ENCODE measurements around the gene ARHGEF2.
"Not testable (repeated sequence)": the region's sequence is repeated elsewhere in the genome, so short reads cannot be mapped to it uniquely, and the experiment has no call there.

ARHGEF2 gene

DNA sequence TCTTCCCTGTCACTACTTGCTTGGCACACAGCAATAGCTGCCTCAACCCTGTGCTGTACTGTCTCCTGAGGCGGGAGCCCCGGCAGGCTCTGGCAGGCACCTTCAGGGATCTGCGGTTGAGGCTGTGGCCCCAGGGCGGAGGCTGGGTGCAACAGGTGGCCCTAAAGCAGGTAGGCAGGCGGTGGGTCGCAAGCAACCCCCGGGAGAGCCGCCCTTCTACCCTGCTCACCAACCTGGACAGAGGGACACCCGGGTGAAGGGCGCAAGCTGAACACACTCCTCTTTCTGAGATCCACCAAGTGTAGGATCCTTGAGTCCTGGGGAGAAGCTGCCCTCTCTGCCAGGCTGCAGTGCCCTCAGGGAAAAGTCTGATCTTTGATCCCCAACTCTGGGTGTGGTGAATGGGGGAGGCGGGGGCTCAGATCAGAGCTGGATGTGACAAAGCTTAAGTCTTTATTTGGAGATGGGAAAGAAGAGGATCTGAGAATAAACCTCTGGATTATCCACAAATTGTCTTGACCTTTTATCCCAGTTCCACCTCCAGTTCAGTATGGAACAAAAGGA is 35.7 kb downstream of the ARHGEF2 start:
- DNase-seq (ENCODE audit: low read depth in 2 of 2), result no peak

DNA sequence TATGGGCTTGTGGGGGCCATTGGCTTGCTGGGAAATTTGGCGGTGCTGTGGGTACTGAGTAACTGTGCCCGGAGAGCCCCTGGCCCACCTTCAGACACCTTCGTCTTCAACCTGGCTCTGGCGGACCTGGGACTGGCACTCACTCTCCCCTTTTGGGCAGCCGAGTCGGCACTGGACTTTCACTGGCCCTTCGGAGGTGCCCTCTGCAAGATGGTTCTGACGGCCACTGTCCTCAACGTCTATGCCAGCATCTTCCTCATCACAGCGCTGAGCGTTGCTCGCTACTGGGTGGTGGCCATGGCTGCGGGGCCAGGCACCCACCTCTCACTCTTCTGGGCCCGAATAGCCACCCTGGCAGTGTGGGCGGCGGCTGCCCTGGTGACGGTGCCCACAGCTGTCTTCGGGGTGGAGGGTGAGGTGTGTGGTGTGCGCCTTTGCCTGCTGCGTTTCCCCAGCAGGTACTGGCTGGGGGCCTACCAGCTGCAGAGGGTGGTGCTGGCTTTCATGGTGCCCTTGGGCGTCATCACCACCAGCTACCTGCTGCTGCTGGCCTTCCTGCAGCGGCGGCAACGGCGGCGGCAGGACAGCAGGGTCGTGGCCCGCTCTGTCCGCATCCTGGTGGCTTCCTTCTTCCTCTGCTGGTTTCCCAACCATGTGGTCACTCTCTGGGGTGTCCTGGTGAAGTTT is 36.4 kb downstream of the ARHGEF2 start:
- DNase-seq (ENCODE audit: low read depth in 2 of 2), result no peak

DNA sequence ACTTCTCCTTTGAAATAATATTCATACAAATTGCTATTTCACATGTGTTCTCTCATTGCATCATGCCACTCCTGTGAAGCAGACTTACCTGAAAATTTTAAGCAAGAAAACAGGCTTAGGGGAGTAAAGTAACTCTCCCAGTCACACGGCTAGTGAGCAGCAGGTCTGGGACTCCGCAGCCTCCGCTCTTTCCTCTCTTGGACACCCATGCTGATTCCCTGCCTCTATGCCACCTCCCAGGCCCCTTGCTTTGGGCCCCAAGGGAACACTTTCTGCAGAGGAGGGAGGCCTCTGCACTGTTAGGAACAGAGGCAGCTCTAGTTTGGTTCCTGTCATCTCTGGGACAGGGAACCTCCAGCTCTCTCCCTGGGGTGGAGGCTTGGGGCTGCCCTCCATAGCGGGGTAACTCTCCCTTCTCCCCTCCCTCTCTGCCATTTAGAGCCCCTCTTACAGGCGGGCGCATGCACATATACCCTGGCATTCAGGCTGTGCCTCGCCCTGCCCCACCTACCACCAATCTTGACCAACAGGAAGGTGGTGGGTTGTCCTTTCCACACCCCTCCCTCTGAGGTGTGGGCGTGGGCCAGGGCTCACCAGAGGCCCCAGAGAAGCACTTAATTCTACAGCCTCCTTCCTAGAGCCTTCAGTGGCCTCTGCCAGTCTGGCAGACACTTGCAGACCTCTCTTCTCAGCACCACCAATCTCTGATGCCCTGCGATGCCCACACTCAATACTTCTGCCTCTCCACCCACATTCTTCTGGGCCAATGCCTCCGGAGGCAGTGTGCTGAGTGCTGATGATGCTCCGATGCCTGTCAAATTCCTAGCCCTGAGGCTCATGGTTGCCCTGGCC is 37.1 kb downstream of the ARHGEF2 start, which contains the start of gene RXFP4:
RXFP4 (plus strand) TSS at position 646 of the 852 bp plus-strand sequence; CDS start at position 718, 72 bp downstream.
- DNase-seq (ENCODE audit: low read depth in 2 of 2), result no peak

DNA sequence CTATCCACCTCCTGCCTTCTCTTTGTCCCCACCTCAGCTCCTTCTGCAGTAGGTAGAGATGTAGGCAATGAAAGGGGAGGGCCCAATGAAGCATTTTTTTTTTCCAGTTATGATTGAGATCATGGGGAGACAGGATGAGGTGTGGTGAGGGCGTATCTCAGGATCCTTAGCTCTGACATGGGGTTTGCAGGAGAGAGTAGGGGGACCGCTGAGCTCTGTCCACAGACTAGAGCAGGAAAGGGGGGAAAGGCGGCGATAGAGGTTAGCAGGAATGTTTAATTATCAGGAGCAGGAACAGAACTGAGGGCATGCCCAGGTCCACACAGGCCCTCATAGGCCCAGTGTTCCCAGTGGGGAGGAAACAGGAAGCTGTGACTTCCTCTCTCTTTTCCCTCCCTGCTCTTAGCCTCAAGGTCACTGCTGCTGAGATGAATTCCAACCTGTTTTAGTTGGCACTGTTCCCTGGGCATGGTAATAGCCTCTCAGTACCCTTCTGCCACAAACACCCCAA is 37.8 kb downstream of the ARHGEF2 start:
- no peak for DNase-seq (ENCODE audit: low read depth in 2 of 2)

DNA sequence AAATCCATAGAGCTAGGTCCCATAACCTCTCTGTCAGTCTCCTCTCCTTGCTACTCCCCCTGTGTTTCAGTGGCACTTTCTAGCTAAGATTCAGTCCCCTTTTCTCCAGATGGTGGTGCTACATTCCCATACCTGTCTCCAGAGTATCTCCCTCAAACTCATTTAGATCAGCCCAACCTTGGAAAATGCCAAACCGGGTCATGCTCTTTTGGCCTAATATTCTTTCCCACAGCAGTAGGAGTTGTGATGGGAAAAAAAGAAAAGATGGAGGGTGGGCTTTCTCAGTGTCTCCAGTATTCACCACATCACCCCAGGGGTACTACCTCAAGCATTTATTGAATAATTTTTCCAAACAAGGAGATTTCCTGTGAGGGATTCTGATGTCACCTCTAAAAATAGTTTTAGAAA is 40.1 kb downstream of the ARHGEF2 start:
- peak in 1 of 2 donors; percentile 26 for DNase-seq (ENCODE audit: low read depth in 2 of 2)

DNA sequence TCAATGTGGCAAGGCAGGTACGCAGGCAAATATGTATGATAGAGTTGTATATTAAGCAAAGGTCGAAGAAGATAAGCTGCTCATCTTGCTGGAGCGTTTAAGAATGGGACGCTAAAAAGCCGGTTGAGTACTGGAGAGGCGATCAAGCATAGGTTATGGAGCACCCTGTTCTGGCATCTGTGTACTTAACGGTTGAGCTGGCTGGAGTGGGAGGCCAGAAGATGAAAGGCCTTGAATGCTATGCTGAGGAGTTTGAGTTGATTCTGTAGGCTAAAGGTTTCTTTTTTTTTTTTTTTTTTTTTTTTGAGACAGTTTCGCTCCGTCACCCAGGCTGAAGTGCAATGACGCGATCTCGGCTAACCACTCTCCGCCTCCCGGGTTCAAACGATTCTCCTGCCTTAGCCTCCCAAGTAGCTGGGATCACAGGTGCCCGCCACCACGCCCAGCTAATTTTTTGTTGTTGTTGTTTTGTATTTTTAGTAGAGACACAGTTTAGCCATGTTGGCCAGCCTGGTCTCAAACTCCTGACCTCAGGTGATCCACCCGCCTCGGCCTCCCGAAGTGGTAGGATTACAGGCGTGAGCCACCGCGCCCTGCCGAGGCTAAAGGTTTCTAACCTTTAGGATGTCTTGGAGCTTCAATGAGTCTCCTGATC is 43.3 kb downstream of the ARHGEF2 start:
- DNase-seq (ENCODE audit: low read depth in 2 of 2), result no peak

DNA sequence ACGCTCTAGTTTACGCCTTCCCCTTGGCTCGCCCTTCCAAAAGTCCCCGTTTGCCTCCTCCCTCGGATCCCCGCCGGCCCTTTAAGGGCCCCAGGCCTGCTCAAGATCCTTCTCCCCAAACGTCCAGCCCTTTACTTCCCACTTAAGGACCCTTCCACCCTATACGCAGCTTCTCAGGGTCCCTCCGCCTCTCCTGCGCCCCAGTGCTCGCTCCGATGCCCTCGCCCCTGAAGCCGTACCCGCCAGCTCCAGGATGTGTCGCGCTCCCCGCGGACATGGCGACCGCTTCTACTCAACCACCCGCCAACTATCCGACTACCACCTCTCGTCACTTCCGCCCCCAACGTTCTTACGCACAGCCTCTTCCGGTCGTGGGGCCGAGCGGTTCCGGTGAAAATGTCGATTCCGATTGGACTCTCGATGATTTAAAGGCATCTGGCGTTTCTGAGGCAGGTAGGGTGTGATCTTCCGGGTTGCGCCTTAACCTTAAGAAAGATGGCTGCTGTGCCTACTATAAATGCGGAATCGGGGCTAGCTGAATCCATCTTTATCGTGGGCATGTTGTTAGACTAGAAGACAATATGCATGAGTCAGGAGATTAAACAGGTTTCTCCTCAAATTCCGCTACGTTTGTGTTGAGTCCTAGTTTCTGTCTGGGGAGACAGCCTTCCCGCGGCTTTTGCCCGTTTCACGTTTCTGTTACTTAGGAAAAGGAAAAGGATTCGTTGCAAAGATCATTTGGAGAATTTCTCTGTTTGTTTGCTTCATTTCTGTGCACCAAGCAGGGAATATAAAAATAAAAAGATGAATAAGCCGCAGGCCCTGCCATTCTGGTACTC is 44.0 kb downstream of the ARHGEF2 start, which contains the start of gene KHDC4:
KHDC4 (minus strand) TSS at position 317 of the 839 bp plus-strand sequence; CDS start at position 277, 40 bp downstream.
- DNase-seq (ENCODE audit: low read depth in 2 of 2), result peak; percentile 83 to 86

DNA sequence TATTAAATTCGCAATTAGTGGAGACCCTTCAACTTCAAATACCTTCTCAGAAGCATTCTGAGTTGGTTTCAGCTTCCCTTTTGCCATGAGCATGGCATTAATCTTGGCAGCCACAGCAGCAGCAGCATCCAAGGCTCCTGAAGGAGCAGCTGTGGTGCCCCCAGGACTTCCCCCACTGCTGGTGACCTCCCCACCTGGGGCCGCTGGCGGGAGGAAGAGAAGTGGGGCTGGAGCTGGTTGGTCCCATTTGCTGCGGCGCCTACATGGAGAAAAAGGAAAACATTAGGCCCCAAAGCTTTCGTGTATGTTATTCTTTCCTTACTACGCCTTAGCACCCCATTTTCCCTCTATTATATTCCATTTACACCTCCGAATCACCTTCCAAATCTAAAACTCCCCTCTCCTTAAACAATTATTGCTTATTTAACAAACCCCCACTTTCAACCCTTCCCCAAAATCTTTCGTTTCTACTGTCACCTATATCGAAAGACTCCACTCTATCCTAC is 44.7 kb downstream of the ARHGEF2 start:
- no peak for DNase-seq (ENCODE audit: low read depth in 2 of 2)

DNA sequence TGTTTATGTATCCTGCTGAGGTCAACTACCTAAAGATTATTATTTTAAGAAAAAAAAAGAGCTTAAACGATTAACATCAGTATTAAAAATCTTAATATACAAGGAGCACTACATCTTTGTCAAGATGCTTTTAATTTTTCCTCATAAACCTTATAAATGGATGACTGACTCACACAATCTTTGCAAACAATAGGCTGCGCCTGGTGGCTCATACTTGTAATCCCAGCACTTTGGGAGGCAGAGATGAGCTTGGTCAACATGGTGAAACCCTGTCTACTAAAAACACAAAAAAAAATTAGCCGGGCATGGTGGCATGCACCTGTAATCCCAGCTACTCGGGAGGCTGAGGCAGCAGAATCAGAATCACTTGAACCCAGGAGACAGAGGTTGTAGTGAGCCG is 45.9 kb downstream of the ARHGEF2 start:
- DNase-seq (ENCODE audit: low read depth in 2 of 2), result no peak

DNA sequence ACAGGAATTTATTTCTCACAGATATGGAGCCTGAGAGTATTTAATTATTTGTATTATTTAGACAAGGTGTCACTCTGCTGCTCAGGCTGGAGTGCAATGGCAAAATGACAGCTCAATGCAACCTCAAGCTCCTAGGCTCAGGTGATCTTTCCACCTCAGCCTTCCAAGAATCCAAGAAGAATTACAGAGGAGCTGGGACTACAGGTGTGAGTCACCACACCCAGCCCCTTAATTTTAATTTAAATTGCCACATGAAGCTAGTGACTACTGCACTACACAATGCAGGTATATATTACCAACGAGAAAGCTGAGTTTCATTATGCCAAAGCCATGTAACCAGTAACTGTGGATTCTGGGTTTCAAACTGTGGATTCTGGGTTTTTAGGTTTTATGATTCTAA is 46.3 kb downstream of the ARHGEF2 start:
- DNase-seq (ENCODE audit: low read depth in 2 of 2), result no peak

DNA sequence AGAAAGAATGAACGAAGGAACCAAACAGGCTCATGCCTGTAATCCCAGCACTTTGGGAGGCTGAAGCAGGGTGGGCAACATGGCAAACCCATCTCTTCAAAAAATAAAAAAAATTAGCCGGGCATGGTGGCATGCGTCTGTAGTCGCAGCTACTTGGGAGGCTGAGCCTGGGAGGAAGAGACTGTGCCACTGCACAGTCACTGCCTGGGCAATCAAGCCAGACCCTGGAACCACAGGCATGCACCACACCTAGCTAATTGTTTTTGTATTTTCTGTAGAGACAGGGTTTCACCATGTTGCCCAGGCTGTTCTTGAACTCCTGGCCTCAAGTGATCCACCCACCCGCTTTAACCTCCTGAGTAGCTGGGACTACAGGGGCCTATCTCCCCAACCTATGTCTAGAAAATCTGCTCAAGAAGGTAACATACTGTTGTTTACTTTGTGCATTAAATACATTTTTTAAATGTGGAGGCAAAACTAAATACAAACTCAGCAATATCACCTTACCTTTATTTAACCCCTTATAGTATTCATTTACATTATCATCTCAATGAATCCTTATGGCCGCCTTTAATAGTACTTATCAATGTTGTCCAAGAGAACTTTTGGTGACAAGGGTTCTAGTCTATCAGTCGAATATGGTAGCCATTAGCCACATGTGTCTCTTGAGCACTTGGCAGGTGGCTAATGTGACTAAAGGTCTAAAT is 46.9 kb downstream of the ARHGEF2 start:
- no peak for DNase-seq (ENCODE audit: low read depth in 2 of 2)

DNA sequence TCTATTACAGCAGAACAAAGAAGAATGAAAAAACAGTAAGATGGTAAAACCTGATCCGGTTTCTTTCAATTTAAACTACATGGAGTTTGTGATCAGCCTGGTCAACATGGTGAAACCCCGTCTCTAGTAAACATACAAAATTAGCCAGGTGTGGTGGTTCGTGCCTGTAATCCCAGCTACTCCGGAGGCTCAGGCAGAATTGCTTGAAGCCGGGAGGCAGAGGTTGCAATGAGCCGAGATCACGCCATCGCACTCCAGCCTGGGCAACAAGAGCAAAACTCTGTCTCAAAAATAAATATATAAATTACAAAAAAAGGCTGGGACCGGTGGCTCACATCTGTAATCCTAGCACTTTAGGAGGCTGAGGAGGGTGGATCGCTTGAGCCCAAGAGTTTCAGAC is 47.6 kb downstream of the ARHGEF2 start:
- DNase-seq (ENCODE audit: low read depth in 2 of 2), result not testable (repeated sequence)

DNA sequence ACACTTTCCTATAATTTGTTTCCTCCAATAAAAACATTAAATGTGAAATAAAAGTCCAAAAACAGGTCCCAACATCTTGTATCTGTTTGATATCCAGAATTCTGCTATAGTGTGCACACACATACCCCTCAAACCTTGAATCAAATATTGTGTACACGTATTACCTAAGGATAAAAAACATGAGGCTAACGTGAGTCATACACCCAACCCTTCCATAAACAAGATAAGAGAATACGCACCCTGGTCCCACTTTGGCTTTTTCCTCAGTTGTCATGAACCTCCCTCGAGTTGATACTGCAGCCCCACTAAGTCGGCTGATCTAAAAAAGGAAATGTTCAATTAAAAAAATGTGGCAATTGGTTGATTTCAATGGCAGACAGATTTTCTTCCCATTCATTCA is 49.3 kb downstream of the ARHGEF2 start:
- no peak for DNase-seq (ENCODE audit: low read depth in 2 of 2)

DNA sequence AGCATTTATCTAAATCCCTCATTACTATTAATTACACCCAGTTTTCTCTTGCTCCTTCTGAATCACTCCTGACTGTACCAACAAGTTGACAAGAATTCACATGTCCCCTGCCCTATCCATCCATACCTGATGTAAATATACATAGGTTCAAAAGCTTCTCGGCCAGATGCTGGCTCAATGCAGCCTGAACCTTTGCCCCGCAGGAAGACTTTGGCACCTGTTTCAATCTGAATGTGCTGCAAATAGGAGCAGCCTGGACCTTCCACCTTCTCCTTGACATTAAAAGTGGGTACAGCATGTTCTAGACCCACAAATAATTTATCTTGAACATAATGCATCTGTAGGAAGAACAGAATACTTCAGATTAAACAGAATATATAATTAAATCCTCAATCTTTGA is 52.8 kb downstream of the ARHGEF2 start:
- no peak for DNase-seq (ENCODE audit: low read depth in 2 of 2)

DNA sequence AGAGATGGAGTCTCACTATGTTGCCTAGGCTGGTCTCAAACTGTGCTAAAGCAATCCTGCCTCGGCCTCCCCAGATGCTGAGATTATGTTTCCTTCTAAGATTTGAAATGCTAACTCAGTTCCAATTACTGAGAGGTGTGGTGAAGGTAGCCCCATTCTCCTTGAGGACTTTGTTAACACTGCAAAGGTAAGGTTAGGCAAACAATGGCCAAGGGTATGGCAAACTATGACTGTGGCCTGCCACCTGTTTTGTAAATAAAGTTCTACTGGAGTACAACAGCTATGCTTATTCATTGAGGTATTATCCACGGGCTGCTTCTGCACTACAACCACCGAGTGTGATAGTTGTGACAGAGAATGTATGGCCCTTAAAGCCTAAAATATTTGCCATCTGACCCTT is 57.6 kb downstream of the ARHGEF2 start:
- no peak for DNase-seq (ENCODE audit: low read depth in 2 of 2)

DNA sequence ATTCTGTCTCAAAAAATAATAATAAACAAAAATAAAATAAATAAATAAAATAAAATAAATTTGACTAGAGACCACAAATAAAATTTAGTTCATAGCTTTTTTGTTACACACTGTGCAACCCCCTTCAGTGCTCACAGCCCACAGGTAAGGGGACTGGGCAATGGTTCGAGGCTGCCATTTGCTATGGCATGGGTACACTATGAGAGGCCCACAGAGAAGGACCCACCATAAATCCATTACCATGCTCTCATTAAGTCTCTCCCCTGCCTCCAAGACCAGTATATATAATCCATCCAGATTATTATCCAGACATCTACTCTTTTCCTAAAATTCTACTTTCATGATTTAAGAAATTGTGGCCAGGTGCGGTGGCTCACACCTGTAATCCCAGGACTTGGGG is 58.5 kb downstream of the ARHGEF2 start:
- no peak for DNase-seq (ENCODE audit: low read depth in 2 of 2)

DNA sequence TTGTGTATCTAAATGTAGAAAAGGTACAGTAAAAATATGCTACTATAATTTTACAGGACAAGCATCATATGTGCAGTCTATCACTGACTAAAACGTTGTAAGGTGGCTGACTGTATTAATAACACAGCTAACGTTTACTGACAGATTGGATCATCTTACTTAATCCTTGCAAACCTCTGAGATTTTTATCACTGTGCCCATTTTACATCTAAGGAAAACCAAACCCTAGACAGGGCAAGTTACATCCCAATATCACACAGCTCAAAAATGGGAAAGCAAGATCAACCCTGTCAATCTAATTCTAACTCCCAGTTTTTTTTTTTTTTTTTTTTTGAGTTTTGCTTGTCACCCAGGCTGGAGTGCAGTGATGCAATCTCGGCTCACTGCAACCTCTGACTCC is 59.7 kb downstream of the ARHGEF2 start:
- DNase-seq (ENCODE audit: low read depth in 2 of 2), result no peak

DNA sequence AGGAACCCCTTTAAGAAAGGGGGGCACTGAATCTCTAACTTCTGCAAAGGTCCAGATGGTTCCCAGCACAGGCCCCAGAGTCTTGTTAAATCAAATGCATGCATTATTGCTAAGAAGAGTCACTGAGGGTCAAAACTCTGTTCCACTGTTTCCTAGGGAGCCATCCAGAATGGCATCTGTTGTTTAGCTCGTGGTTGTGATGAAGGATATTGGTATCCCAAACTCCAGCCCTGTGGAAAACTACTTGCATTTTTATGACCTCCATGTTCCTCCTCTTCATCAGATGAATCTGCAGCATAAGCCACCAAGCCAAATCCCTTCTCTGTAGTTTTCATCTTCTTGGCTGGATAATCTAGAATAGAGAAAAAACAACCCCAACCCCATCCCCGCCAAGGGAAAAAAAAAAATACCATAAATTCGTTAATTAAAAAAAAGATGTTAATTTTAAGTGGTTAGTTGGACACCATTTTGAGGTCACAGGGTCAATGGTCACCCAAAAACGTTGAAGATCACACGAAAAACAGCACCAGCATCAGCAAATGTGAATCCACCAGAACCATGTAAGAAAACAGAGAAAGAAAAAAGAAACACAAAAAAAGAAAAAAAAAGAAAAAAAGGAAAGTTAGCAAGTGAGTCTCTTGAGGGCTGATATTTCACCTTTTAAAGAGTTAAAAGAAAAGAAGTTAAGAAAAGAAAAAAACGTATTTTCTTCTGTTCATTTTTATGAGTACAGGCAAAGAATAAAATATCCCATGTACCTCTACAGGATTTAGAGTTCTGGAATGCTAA is 64.2 kb downstream of the ARHGEF2 start:
- no peak for DNase-seq (ENCODE audit: low read depth in 2 of 2)

DNA sequence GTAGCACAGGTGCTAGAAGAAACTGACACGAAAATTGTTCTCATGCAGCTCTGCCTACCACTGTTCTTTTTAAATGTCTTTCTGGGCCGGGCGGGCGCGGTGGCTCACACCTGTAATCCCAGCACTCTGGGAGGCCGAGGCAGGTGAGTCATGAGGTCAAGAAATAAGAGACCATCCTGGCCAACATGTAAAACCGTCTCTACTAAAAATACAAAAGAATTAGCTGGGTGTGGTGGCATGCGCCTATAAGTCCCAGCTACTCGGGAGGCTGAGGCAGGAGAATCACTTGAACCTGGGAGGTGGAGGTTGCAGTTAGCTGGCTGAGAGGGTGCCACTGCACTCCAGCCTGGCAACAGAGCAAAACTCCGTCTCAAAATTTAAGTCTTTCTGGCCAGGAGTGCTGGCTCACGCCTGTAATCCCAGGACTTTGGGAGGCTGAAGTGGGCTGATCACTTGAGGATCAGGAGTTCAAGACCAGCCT is 66.3 kb downstream of the ARHGEF2 start:
- DNase-seq (ENCODE audit: low read depth in 2 of 2), result no peak

All from activated CD4-positive, alpha-beta T cell treated with anti-CD3 and anti-CD28 coated beads for 24 hours (primary cell).